HFFc6 (cell line): ENCODE data around the gene MAP3K10. TPM values are rescaled to one million over a fixed set of nuclear protein-coding genes. Genes with fewer than 3 reads are reported as not detected.

ENCODE experiments used
- DNase-seq: peaks from one replicate; pipeline ENCODE4 v3.0.0-alpha.2; 2018
- H3K27ac Mint-ChIP-seq: 2 replicates; pipeline ENCODE4 v1.8.0; 2020; ENCODE audit warnings: mild to moderate bottlenecking, mixed read lengths
- H3K27me3 Mint-ChIP-seq: 2 replicates; pipeline ENCODE4 v1.8.0; 2021; ENCODE audit warnings: mild to moderate bottlenecking, moderate library complexity, mixed read lengths; ENCODE audit not compliant: insufficient read depth
- H3K36me3 Mint-ChIP-seq: 2 replicates; pipeline ENCODE4 v1.8.0; 2021; ENCODE audit warnings: low read depth, mixed read lengths
- H3K4me1 Mint-ChIP-seq: 2 replicates; pipeline ENCODE4 v1.8.0; 2020; ENCODE audit warnings: low read depth, mixed read lengths
- H3K4me3 Mint-ChIP-seq: 2 replicates; pipeline ENCODE4 v1.8.0; 2020; ENCODE audit warnings: mild to moderate bottlenecking, moderate library complexity, mixed read lengths
- H3K9me3 Mint-ChIP-seq: 2 replicates; pipeline ENCODE4 v1.8.0; 2020; ENCODE audit warnings: mild to moderate bottlenecking, mixed read lengths
- total RNA-seq, 6 experiments: library from RNA; stranded (reverse); fragmentation: NEBNext Ultra II Directional; extraction: Animal tissue kit (Norgen Biotek cat#: 25700); gene quantifications; 2 replicates in 1 of 6; 3 replicates in 5 of 6; pipeline ENCODE4 v1.2.3, GENCODE V29; 2021
- TF ChIP-seq, protein P1 (sequence below): fragments of 200-600 bp; sonication (generic); IDR thresholded peaks from 2 replicates; pipeline ENCODE4 v1.5.0; 2021; ENCODE audit warnings: antibody characterized with exemption, mild to moderate bottlenecking

The MAP3K10 gene
- total RNA-seq, 6 experiments from 2014 or later, result 10.7 to 14.9 (median 11.3) TPM

DNA sequence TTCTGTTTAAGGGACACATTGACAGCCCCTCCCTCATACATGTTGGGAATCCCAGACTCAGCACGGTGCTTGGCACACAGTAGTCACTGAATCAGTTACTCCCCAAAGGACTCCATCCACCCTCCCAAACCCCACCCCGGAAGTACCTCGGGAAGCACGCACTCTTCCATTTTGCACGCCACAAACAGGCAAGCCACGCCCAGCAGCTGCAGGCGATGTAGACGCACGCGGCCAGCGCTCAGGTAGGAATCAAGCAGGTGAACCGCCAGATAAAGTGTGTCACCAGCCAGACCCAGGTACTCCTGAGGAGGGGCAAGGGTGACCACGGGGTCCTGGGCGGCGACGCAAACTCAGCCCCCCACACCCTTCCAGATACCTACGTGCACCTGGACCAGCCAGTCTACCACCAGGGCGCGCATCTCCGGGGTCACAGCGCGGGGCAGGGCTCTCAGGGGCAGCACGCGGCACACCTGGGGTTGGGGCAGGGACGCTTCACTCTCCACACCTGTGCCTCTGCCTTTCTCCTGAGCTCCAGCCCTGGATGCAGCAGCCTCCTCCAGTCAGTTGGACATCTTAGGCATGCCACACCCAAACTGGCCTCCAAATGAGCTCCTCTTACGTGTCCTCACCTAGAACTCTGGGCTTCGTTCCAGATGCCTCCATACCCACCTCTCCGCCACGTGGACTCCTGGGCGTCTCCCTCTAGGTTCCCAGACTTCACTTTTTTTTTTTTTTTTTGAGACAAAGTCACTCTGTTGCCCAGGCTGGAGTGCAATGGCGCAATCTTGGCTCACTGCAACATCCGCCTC is 33.3 kb downstream of the MAP3K10 start:
- peaks cover 12% of the 10 kb centered on the region for H3K36me3 Mint-ChIP-seq
- H3K9me3 Mint-ChIP-seq, result peaks cover 14% of the 10 kb centered on the region
- DNase-seq, result no peak
- H3K27me3 Mint-ChIP-seq, result peaks cover 11% of the 10 kb centered on the region
- H3K27ac Mint-ChIP-seq, result no peak overlapping the region
- peaks cover 53% of the 10 kb centered on the region for H3K4me1 Mint-ChIP-seq
- H3K4me3 Mint-ChIP-seq, result no peak overlapping the region
- TF ChIP-seq, protein P1, sequence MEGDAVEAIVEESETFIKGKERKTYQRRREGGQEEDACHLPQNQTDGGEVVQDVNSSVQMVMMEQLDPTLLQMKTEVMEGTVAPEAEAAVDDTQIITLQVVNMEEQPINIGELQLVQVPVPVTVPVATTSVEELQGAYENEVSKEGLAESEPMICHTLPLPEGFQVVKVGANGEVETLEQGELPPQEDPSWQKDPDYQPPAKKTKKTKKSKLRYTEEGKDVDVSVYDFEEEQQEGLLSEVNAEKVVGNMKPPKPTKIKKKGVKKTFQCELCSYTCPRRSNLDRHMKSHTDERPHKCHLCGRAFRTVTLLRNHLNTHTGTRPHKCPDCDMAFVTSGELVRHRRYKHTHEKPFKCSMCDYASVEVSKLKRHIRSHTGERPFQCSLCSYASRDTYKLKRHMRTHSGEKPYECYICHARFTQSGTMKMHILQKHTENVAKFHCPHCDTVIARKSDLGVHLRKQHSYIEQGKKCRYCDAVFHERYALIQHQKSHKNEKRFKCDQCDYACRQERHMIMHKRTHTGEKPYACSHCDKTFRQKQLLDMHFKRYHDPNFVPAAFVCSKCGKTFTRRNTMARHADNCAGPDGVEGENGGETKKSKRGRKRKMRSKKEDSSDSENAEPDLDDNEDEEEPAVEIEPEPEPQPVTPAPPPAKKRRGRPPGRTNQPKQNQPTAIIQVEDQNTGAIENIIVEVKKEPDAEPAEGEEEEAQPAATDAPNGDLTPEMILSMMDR, result no peak

- peaks cover 11% of the 10 kb centered on the region for H3K27me3 Mint-ChIP-seq
- peak; percentile 20 for DNase-seq
- TF ChIP-seq, protein P1, result peak; percentile 31; the same call in 1 of the 2 replicates
- H3K36me3 Mint-ChIP-seq, result peaks cover 12% of the 10 kb centered on the region
- H3K27ac Mint-ChIP-seq, result peak overlapping the region; percentile 68
- peaks cover 14% of the 10 kb centered on the region for H3K9me3 Mint-ChIP-seq
- peak overlapping the region; percentile 87 for H3K4me3 Mint-ChIP-seq
- H3K4me1 Mint-ChIP-seq, result peaks cover 54% of the 10 kb centered on the region
Measured at GRCh38 chr19:40225440-40226305, 34.4 kb downstream of the MAP3K10 start.

DNA sequence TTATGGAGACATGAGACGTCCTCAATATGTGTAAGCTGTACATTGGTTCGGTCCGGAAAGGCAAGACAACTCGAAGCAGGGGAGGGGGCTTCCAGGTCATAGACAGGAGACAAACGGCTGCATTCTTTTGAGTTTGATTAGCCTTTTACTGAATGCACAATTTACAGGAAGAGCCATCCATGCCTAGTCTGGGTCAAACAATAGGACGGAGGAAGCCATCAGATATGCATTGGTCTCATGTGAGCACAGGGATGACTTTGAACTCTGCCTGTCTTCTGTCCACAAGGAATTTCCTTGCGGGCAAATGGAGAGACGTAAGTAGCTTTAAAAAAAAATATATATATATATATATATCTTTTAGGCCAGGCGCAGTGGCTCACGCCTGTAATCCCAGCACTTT is 37.1 kb downstream of the MAP3K10 start:
- no peak overlapping the region for H3K4me3 Mint-ChIP-seq
- TF ChIP-seq, protein P1, result no peak
- no peak overlapping the region for H3K27ac Mint-ChIP-seq
- peaks cover 5% of the 10 kb centered on the region; the same call in 1 of the 2 replicates for H3K9me3 Mint-ChIP-seq
- peaks cover 6% of the 10 kb centered on the region for H3K36me3 Mint-ChIP-seq
- peaks cover 64% of the 10 kb centered on the region for H3K4me1 Mint-ChIP-seq
- peaks cover 8% of the 10 kb centered on the region for H3K27me3 Mint-ChIP-seq
- no peak for DNase-seq

GRCh38 chr19:40228863-40229262 is 37.6 kb downstream of the MAP3K10 start:
- DNase-seq, result no peak
- Mint-ChIP-seq H3K27me3 (peaks cover 8% of the 10 kb centered on the region), H3K4me3 (no peak overlapping the region), H3K27ac (peak overlapping the region; percentile 73; the same call in 1 of the 2 replicates), H3K9me3 (peaks cover 5% of the 10 kb centered on the region; the same call in 1 of the 2 replicates), H3K36me3 (peaks cover 6% of the 10 kb centered on the region), H3K4me1 (peaks cover 64% of the 10 kb centered on the region)
- TF ChIP-seq, protein P1, result no peak

DNA sequence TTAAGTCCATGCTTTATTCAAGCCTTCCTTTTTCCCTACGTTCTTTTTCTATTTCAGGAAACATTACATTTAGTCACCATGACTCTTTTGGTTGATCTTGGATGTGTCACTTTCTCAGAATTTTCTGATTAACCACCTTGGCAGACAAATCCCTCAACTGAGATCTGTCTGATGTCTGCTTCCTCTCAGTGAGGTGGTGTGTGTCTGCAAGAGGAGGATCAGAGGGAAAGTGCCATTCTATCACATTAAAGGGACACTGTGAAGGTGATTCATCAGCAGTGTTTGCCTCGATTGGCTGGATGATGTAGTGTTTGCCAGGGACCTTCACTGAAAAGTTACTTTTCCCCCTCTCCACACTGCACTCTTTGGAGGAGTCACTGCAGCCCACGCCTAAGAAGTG is 38.3 kb downstream of the MAP3K10 start:
- peak overlapping the region; percentile 73 for H3K27ac Mint-ChIP-seq
- peaks cover 6% of the 10 kb centered on the region for H3K36me3 Mint-ChIP-seq
- H3K27me3 Mint-ChIP-seq, result peaks cover 5% of the 10 kb centered on the region
- TF ChIP-seq, protein P1, result no peak
- peak overlapping the region; percentile 53 for H3K4me3 Mint-ChIP-seq
- peak; percentile 65 for DNase-seq
- H3K9me3 Mint-ChIP-seq, result peaks cover 5% of the 10 kb centered on the region; the same call in 1 of the 2 replicates
- H3K4me1 Mint-ChIP-seq, result peaks cover 64% of the 10 kb centered on the region
